HepG2 (cell line): ENCODE measurements around the gene SLC6A5. TPM values are rescaled to one million over a fixed set of nuclear protein-coding genes. Genes with fewer than 3 reads are reported as not detected.

Experiments used
- ARID2 ChIP-seq: sonication (generic); formaldehyde crosslinking; IDR thresholded peaks from 2 replicates; pipeline ENCODE4 v1.8.1; 2022; ENCODE audit warnings: mild to moderate bottlenecking, missing genetic modification reagents, borderline replicate concordance
- ARID5B ChIP-seq: IDR thresholded peaks from 2 replicates; pipeline ENCODE4 v1.4.0; 2020; ENCODE audit warnings: mild to moderate bottlenecking, missing genetic modification reagents
- NFATC3 ChIP-seq: sonication (generic); formaldehyde crosslinking; IDR thresholded peaks from 2 replicates; pipeline ENCODE4 v1.5.1; 2020; ENCODE audit warnings: mild to moderate bottlenecking, missing genetic modification reagents
- SP1 ChIP-seq, 2 experiments: fragments of 450-650 bp in 1 of 2; sonication (generic) in 1 of 2; formaldehyde crosslinking in 1 of 2; IDR thresholded peaks; 2 replicates each; pipeline versions ENCODE4 v1.4.0 to v1.6.1; 2016 to 2020; ENCODE audit warnings: missing genetic modification reagents in 1 of 2
- TCF12 ChIP-seq, 2 experiments: fragments of 450-650 bp in 1 of 2; sonication (generic) in 1 of 2; formaldehyde crosslinking in 1 of 2; IDR thresholded peaks; 2 replicates each; pipeline versions ENCODE4 v1.6.1 to v1.8.0; 2017 to 2022; ENCODE audit warnings: antibody characterized with exemption in 1 of 2, mild to moderate bottlenecking in 1 of 2, missing genetic modification reagents in 1 of 2, moderate library complexity in 1 of 2
- ZNF20 ChIP-seq: sonication (generic); formaldehyde crosslinking; IDR thresholded peaks from 2 replicates; pipeline ENCODE4 v1.4.0; 2020; ENCODE audit warnings: mild to moderate bottlenecking, moderate library complexity, missing genetic modification reagents
- ZNF280B ChIP-seq: sonication (generic); formaldehyde crosslinking; IDR thresholded peaks from 2 replicates; pipeline ENCODE4 v1.5.0; 2020; ENCODE audit warnings: missing genetic modification reagents, mild to moderate bottlenecking, borderline replicate concordance
- ZNF646 ChIP-seq: sonication (generic); formaldehyde crosslinking; IDR thresholded peaks from 2 replicates; pipeline ENCODE4 v1.9.0; 2021; ENCODE audit warnings: mild to moderate bottlenecking, missing genetic modification reagents
- polyA plus RNA-seq, 8 experiments: library from polyadenylated mRNA; depleted of rRNA in 3 of 8; stranded (reverse) in 7 of 8; unstranded in 1 of 8; fragments of >200 nt; fragmentation: Illumina TruSeq in 4 of 8; extraction: Trizol in 4 of 8; gene quantifications; 2 replicates each; pipeline versions ENCODE4 v1.2.1 to v1.2.3, GENCODE V29; 2011 to 2016; ENCODE audit warnings: low read depth in 4 of 8, missing spikeins in 1 of 8, mixed read lengths in 1 of 8; ENCODE audit not compliant: insufficient read depth in 1 of 8
- total RNA-seq, 5 experiments: library from RNA; depleted of rRNA; stranded (reverse); fragments of >200 nt; fragmentation: Illumina TruSeq; extraction: Trizol; gene quantifications; 2 replicates each; pipeline ENCODE4 v1.2.3, GENCODE V29; 2016; ENCODE audit warnings: low read depth in 1 of 5
- TF ChIP-seq, protein P1 (sequence below): sonication (generic); formaldehyde crosslinking; IDR thresholded peaks from 2 replicates; pipeline ENCODE4 v1.4.0; 2020; ENCODE audit warnings: missing genetic modification reagents

The SLC6A5 gene
- total and polyA plus RNA-seq, 2 of the 13 experiments (the other 11 are each of a cell fraction or from before 2014, with no cell fraction given), result not detected

GRCh38 chr11:20599221-20600019 lies at the start of gene SLC6A5 (continued):
- no peak for TF ChIP-seq ARID2
- no peak for TF ChIP-seq TCF12 (IDR thresholded peaks at IDR 0.05)
- TF ChIP-seq TCF12 (CRISPR knock-in tag; IDR thresholded peaks at IDR 0.05), result no peak
- TF ChIP-seq ZNF280B (CRISPR knock-in tag), result no peak
- no peak for TF ChIP-seq SP1 (IDR thresholded peaks at IDR 0.05)
- TF ChIP-seq SP1 (CRISPR knock-in tag; IDR thresholded peaks at IDR 0.05), result no peak
- TF ChIP-seq ARID5B, result no peak
- TF ChIP-seq, protein P1, sequence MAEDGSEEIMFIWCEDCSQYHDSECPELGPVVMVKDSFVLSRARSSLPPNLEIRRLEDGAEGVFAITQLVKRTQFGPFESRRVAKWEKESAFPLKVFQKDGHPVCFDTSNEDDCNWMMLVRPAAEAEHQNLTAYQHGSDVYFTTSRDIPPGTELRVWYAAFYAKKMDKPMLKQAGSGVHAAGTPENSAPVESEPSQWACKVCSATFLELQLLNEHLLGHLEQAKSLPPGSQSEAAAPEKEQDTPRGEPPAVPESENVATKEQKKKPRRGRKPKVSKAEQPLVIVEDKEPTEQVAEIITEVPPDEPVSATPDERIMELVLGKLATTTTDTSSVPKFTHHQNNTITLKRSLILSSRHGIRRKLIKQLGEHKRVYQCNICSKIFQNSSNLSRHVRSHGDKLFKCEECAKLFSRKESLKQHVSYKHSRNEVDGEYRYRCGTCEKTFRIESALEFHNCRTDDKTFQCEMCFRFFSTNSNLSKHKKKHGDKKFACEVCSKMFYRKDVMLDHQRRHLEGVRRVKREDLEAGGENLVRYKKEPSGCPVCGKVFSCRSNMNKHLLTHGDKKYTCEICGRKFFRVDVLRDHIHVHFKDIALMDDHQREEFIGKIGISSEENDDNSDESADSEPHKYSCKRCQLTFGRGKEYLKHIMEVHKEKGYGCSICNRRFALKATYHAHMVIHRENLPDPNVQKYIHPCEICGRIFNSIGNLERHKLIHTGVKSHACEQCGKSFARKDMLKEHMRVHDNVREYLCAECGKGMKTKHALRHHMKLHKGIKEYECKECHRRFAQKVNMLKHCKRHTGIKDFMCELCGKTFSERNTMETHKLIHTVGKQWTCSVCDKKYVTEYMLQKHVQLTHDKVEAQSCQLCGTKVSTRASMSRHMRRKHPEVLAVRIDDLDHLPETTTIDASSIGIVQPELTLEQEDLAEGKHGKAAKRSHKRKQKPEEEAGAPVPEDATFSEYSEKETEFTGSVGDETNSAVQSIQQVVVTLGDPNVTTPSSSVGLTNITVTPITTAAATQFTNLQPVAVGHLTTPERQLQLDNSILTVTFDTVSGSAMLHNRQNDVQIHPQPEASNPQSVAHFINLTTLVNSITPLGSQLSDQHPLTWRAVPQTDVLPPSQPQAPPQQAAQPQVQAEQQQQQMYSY, result no peak
- no peak for TF ChIP-seq ZNF646
- no peak for TF ChIP-seq NFATC3 (CRISPR knock-in tag)
- TF ChIP-seq ZNF20, result no peak
